NCI-H2227 treated with DMSO at 0.1 percent for 48 hours (cell line): ENCODE results near the gene NRXN3.

ENCODE experiments used
- DNase-seq: peaks from one replicate; lab custom pipeline; 2025; lab: John Stamatoyannopoulos, UW

Gene NRXN3

GRCh38 chr14:78173346-78174035 is 3.3 kb downstream of the NRXN3 start:
- peak; percentile 50 for DNase-seq

DNA sequence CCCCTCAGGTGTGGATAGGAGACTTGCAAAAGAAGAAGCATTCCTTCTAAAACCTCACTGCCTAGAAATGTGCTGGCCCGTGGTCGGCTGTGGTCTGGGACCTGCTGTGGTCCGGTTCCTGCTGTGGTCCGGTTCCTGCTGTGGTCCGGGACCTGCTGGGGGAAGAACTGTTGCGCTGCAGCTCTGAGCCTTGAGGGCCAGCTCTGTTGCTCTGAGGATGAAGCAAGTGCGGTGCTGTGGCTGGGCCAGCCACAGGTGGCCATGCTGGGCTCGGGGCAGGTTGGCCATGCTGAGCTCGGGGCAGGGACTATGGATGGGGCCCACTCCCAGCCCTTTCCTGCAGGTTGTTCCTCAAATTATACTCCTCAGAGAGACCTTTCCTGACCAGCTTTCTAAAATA is 5.2 kb downstream of the NRXN3 start:
- no peak for DNase-seq

- DNase-seq = no peak
Observed at GRCh38 chr14:78178071-78178470, 7.9 kb downstream of the NRXN3 start.

- no peak for DNase-seq
Observed at GRCh38 chr14:78178971-78179370, 8.8 kb downstream of the NRXN3 start.

GRCh38 chr14:78181270-78181669 is 11.1 kb downstream of the NRXN3 start:
- no peak for DNase-seq

- no peak for DNase-seq
Observed at GRCh38 chr14:78182722-78183121, 12.5 kb downstream of the NRXN3 start.

DNA sequence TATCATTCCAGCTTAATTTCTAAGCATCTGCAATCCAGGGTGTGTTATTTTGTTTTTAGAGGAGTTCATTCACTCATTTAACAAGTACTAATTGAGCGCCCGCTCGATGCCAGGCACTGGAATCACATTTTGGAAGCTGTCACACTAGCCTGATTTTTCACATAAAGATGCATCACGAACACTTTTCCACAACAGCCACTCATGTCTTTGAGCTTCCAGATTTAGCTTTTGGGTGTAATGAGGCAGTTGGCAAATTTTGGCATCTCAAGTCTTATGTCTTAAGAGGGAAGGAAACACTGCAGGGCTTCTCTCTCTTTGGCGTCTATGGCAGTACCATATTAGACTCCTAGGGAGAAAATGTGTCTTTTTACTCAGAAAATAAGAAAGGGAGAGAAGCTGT is 14.0 kb downstream of the NRXN3 start:
- no peak for DNase-seq

DNA sequence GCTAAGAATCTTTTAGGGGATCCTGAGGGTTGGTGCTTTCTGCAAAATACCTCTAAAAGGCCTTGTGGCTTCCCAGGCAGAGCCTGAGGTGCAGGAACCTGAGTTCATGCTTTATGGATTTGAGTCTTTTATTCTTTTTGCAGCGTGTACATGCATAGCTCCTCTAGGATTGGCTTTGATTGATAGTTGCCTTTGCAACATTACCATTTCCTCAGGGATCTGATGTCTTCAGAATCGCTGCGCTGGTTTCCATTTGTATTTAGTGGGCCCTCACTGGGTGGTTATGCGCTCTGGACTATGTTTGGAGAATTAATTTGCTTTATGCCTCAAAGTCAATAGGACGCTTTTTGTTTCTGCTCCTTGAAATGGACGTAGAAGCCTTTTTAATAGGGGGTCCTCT is 16.1 kb downstream of the NRXN3 start:
- DNase-seq = no peak

GRCh38 chr14:78188882-78189281 is 18.7 kb downstream of the NRXN3 start:
- DNase-seq = no peak

DNA sequence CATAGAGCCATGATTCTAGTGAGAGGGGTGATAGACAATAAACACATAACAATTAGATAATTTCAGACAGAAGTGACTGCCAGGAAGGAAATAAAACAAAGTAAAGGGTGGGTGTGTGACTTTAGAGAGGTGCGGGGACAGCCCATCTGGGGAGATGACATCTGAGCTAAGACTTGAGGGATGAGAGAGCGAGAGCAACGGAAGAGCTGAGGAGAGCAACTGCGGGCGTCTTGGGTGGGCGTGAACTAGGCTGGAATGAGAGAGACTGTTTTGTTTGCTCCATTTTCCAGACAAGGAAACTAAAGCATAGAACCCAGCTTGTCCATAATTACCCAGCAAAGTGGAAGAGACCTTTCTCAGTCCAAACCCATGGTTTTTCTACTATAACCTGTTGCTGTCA is 25.3 kb downstream of the NRXN3 start:
- DNase-seq = no peak

DNA sequence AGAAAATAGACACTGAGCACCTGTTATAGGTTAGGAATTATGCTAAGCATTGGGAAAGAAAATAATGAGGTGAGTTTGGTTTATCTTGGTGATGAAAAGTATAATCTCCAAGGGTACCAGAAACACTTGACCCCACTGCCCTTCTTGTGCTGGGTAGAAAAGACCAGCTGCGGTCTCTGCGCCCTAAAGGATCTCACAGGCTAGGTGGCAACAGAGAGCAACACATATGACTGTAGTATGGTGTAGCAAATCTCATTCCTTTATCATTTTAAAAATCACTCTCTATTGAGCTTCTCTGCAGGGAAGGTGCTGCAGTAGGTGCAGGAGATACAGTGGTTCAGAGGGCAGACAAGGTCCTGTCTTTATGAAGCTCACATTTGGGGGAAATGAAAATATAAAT is 26.1 kb downstream of the NRXN3 start:
- DNase-seq = no peak

- no peak for DNase-seq
Observed at GRCh38 chr14:78197051-78197450, 26.9 kb downstream of the NRXN3 start.

GRCh38 chr14:78202163-78202562 is 32.0 kb downstream of the NRXN3 start:
- no peak for DNase-seq

GRCh38 chr14:78202976-78203375 is 32.8 kb downstream of the NRXN3 start:
- no peak for DNase-seq

DNA sequence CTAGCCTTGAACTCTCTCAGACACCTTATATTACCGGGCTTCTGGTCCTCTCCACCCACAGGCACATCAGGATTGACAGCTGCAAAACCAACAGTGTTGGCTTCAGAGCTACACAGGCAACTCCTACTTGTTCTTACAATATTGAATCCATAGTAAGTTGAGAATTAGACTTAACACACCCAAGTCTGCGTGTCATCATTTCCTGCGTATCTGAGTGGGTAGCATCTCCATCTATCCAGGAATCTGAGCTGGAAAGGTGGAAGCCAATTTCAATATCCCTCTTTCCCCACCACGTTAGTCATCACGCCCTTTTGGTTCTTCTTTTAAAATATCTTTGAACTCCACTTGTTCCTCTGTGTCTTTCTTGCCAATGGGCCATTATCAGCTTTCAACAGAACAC is 37.2 kb downstream of the NRXN3 start:
- DNase-seq = no peak

DNA sequence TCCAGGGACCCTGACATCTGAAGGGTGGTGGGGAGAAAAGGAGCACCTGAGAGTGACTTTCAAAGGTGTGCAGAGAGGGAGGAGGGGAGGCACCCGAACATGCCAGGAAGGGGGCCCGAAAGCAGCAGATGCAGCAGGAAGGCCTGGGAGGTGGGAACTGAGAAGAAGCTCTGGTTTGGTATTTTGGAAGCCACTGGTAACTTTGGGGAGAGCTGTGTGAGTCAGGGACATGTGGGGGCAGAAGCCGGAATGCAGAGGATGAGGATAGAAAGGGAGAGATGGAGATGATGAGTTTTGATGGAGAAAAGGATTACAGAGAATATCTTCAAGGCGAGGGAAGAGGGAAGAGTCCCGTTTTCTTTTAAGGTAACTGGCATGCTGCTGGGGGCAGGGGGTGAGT is 50.1 kb downstream of the NRXN3 start:
- no peak for DNase-seq

- DNase-seq = no peak
Observed at GRCh38 chr14:78222746-78223145, 52.6 kb downstream of the NRXN3 start.

DNA sequence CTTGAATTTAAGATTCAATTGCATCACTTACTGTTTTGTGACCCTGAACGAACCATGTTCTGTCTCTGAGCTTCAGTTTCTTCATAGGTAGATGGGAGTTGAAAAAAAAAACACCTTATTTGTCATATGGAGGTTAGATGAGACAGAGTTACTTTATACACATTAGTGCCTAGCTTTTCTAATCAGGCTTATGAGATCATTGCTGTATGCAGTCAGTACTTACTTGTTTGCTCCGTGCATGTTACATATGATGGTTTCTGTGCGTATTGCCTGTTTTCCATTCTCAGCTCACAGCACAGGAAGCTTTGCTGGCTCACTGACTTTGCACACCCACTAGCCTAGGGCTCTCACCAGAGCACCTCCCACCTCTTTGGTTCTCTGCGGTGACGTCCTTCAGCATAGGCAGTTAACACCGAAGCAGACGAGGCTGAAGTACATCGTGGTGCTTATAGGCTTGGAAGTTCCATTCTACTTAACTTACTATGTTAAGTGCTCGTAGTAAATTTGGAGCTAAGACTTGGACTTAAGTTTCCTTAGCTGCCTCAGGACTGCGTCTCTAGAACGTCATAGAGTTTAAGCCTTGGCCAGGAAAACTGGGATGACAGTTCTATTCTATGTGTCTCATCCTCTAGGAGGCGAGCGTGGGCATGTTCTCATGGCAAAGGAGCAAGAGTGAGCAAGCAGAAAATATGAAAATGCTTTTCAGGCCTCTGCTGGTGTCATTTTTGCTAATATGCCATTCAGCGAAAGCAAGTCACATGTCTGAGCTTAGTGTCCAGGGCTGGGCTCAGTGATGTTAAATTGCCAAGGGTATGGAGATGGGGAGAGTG is 57.3 kb downstream of the NRXN3 start:
- no peak for DNase-seq

GRCh38 chr14:78228702-78229327 is 58.6 kb downstream of the NRXN3 start:
- DNase-seq = no peak

DNA sequence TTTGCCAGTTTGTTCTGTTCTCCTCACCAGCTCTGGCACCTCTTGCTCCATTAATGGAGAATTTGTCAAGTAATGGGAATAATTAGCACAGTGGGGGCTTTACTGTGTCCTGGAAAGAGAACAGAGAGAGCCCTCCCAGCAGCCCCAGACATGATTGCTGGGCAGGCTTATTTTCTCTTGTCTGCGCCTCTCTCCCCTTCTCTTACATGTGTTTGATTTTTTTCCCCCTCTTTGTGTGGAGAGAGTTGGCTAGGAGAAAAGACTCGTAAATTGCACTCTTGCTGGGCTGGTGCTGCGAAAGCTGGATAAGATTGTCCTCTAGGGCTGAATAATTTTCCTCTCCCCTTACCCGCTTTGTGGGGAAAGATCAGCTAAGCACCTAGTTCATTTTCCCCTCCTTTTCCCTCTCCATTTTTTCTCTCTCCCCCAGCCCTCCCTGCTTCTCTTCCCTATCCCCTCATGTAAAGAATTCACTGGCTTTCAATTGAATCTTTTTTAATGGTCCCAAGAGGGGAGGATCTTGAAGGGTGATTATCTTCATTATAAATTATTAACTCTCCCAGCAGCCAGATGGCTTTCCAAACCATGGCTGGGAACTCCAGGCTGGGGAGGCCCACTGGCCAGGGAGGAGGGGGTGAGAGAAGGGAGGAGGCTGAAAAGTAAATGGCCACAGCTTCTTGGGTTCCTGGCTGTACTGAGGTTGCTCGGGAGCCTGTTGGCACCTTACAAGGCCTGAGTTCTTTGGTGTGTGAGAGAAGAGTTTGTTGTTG is 62.2 kb downstream of the NRXN3 start:
- DNase-seq = peak; percentile 96

DNA sequence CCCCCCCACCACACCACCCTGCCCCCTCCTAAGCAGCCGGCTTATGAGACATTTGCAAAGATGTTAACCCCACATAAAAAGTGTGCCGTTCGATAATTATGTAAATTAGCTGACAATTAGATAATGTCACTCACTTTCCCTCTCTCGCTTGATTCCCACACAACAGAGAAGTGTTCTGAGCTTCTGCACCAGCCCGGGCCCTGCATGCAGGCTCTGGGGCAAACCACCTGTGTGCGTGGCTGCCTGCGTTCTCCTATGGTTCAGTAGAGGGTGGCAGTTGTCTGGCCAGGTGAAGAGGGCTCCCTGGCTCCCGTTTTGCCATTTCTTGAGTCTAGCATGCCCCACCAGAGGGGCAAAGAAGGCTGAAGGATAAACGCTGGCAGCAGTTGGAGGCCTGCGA is 68.0 kb downstream of the NRXN3 start:
- DNase-seq = no peak

- DNase-seq = no peak
Observed at GRCh38 chr14:78240567-78240966, 70.4 kb downstream of the NRXN3 start.
